Measurements from ENCODE around the gene RBMS2. TPM values are rescaled to one million over a fixed set of nuclear protein-coding genes. Genes with fewer than 3 reads are reported as not detected.
"Not testable (repeated sequence)": the region's sequence is repeated elsewhere in the genome, so short reads cannot be mapped to it uniquely, and the experiment has no call there.

The RBMS2 gene
- total RNA-seq, 1 donor from 2014 or later, result 21.6 TPM

- DNase-seq (ENCODE audit: low read depth, low spot score), result no peak
Measured at GRCh38 chr12:56517854-56518253, 3.8 kb upstream of the RBMS2 start.

DNA sequence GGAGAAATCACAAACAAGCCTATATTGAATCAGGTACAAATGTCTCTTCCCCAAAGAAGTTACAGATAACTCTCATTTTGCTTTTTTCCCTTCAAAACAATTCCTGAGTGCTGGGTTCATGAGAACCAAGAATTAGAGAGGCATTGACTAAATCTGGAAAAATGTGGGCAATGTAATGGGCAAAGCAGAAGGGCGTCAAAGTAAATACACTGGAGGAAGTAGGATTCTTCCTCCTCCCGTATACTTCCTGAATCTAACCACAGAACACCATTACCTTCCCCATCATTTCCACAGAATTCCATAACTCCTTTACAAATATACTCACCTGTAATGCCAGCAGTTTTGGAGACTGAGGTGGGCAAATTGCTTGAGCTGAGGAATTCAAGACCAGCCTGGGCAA, 3.0 kb upstream of the RBMS2 start:
- DNase-seq (ENCODE audit: low read depth, low spot score), result no peak

- no peak for DNase-seq (ENCODE audit: low read depth, low spot score)
Measured at GRCh38 chr12:56520048-56520447, 1.6 kb upstream of the RBMS2 start.

DNA sequence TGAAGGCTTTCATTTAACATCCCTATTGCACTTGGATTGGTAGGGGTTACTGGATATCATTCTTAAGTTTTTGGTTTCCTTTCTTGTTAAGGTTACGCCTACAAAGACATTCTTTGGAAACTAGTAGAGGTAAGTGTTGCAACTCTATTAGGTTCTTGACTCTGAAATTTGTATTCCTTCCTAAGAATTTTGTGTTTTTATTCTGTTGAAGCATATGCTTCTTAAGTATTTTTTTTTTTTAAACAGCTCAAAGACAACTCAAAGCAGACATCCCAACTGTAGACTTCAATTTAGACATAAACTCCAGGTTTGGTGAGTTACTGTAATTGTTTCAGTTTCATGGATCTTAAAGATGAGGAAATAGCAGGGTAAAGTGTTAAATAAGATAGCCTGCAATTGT, 1.1 kb upstream of the RBMS2 start:
- DNase-seq (ENCODE audit: low read depth, low spot score), result no peak

- DNase-seq (ENCODE audit: low read depth, low spot score), result no peak
Measured at GRCh38 chr12:56521209-56521589, 421 bp upstream of the RBMS2 start.

DNA sequence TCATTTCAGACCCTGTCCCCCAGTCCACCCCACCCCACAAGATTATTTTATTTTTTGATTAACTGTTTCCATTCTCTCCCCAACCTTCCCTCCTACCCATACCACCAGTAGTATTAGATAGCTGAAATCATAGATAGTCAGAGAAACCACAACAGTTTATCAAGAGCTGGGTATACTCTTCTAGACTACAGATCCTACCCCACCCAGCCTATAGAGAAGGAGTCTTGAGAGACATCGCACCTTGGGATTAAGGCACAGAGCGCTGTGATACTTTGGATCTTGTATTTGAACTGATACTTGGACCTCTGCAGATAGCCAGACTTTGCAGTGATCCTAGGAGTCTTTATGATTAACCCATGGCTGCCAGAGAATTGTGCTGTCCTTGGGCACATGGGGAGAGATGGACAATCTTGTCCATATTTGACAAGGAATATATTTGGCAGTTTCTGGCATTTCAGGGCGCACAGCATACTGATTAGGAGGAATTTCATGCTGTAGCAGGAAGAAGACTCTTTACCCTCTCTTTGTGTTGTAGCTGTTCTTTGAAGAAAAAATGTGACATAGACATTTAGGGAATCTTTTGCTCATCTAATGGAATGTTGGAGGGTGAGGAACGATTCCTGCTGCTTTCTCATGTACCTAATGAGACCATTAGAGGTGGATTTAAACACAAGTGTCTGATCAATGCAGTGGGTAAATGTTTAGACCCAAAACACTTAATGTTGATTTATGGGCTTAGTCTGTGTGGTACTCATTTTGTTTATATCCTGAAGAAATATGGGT, 982 bp downstream of the RBMS2 start:
- no peak for DNase-seq (ENCODE audit: low read depth, low spot score)

- no peak for DNase-seq (ENCODE audit: low read depth, low spot score)
Measured at GRCh38 chr12:56528846-56529245, 7.2 kb downstream of the RBMS2 start.

- DNase-seq (ENCODE audit: low read depth, low spot score), result no peak
Measured at GRCh38 chr12:56529656-56530055, 8.0 kb downstream of the RBMS2 start.

- no peak for DNase-seq (ENCODE audit: low read depth, low spot score)
Measured at GRCh38 chr12:56530390-56531055, 8.9 kb downstream of the RBMS2 start.

- no peak for DNase-seq (ENCODE audit: low read depth, low spot score)
Measured at GRCh38 chr12:56537546-56537945, 15.9 kb downstream of the RBMS2 start.

DNA sequence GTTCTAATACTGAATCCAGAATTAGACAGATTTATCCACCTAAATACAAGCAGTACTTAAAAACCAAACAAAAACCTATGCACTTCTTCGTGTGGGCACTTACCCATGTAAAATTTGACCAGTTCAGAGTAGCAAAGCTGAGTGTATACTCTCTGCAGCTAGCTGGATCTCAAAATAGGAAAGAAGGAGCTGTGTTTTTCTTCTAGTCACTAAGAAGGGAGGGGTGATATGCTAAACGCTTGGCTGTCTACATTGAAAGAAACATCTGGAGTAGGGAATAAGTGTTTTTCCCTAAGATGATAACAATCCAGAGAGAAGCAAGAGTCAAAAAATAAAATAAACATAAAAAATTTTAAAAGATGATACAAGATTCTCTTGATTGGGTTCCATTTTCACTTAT, 20.0 kb downstream of the RBMS2 start:
- DNase-seq (ENCODE audit: low read depth, low spot score), result no peak

- DNase-seq (ENCODE audit: low read depth, low spot score), result no peak
Measured at GRCh38 chr12:56542164-56542563, 20.5 kb downstream of the RBMS2 start.

DNA sequence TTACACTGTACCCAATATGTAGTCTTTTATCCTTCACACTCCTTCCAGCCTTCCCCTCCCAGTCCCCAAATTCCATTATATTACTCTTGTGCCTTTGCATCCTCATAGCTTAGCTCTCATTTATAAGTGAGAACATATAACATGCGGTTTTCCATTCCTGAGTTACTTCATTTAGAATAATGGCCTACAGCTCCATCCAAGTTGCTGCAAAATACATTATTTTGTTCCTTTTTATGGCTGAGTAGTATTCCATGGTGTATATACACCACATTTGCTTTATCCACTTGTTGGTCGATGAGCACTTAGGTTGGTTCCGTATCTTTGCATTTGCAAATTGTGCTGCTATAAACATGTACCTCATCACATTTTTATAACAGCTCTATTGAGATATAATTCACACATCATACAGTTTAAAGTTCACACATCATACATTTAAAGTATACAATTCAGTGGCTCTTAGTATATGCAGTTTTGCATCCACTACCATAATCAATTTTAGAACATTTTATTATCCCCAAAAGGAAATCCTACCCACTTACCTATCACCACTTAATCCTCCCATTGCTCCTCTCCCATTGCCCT, 23.5 kb downstream of the RBMS2 start:
- no peak for DNase-seq (ENCODE audit: low read depth, low spot score)

DNA sequence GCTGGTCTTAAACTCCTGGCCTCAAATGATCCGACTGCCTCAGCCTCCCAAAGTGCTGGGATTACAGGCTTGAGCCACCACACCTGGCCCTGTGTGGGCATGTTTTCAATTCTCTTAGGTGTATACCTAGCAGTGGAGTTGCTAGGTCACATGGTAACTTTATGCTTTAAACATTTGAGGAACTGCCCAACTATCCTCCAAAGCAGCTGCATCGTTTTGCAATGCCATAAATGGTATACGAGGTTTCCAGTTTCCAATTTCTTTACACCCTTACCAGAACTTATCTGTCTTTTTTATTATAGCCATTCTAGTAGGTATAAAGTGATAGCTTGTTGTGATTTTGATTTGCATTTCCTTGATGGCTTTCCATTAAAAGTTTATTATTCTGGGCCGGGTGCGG, 25.1 kb downstream of the RBMS2 start:
- DNase-seq (ENCODE audit: low read depth, low spot score), result no peak

DNA sequence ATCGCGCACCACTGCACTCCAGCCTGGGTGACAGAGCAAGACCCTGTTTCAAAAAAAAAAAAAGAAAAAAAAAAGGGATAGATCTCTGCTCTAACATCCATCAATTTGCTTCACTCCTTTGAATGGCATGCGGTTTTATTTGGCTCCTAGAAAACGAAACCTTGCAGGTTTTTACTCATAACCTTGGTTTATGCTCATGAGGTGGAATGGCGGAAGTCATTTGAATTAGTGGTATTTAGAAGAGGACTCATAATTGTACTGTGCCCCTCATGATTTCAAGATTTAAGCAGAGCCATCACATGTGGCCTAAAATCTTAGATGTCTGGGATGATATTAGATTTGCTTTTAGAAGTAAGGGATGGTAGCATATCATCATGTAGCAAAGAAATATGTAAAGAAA, 29.4 kb downstream of the RBMS2 start:
- DNase-seq (ENCODE audit: low read depth, low spot score), result no peak

GRCh38 chr12:56565510-56566101, 44.0 kb downstream of the RBMS2 start:
- DNase-seq (ENCODE audit: low read depth, low spot score), result peak; percentile 97

- DNase-seq (ENCODE audit: low read depth, low spot score), result no peak
Measured at GRCh38 chr12:56568146-56568545, 46.5 kb downstream of the RBMS2 start.

GRCh38 chr12:56571121-56571520, 49.5 kb downstream of the RBMS2 start:
- no peak for DNase-seq (ENCODE audit: low read depth, low spot score)

GRCh38 chr12:56572288-56572687, 50.7 kb downstream of the RBMS2 start:
- DNase-seq (ENCODE audit: low read depth, low spot score), result no peak

- no peak for DNase-seq (ENCODE audit: low read depth, low spot score)
Measured at GRCh38 chr12:56574210-56574609, 52.6 kb downstream of the RBMS2 start.

DNA sequence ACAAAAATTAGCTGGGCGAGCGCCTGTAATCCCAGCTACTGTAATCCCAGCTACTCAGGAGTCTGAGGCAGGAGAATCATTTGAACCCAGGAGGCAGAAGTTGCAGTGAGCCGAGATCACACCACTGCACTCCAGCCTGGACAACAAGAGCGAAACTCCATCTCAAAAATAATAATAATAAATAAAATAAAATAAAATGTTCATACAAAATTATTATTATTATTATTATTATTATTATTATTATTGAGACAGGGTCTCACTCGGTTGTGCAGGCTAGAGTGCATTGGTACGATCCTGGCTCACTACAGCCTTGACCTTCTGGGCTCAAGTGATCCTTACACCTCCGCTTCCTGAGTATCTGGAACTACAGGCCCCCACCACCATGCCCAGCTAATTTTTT, 55.6 kb downstream of the RBMS2 start:
- DNase-seq (ENCODE audit: low read depth, low spot score), result not testable (repeated sequence)

- DNase-seq (ENCODE audit: low read depth, low spot score), result no peak
Measured at GRCh38 chr12:56578983-56579546, 57.4 kb downstream of the RBMS2 start.
